HEK293T (cell line): Measurements from ENCODE around the gene CDH16.

ENCODE experiments used
- ARNT ChIP-seq: fragments of 450-650 bp; IDR thresholded peaks from 2 replicates; pipeline ENCODE4 v1.6.1; 2017; ENCODE audit warnings: mild to moderate bottlenecking
- BHLHE40 ChIP-seq: fragments of 450-650 bp; IDR thresholded peaks from 2 replicates; pipeline ENCODE4 v1.6.1; 2016; ENCODE audit warnings: mild to moderate bottlenecking, moderate library complexity, borderline replicate concordance
- CTBP1 ChIP-seq: fragments of 450-650 bp; IDR thresholded peaks from 2 replicates; pipeline ENCODE4 v1.6.1; 2016; ENCODE audit warnings: borderline replicate concordance
- ELF4 ChIP-seq: fragments of 450-650 bp; IDR thresholded peaks from 2 replicates; pipeline ENCODE4 v1.6.1; 2017; ENCODE audit warnings: antibody characterized with exemption
- FOXA1 ChIP-seq: fragments of 450-650 bp; IDR thresholded peaks from 2 replicates; pipeline ENCODE4 v1.6.1; 2016; ENCODE audit warnings: mild to moderate bottlenecking
- FOXK2 ChIP-seq: fragments of 450-650 bp; IDR thresholded peaks from 2 replicates; pipeline ENCODE4 v1.6.1; 2016; ENCODE audit warnings: mild to moderate bottlenecking
- FOXM1 ChIP-seq: fragments of 450-650 bp; IDR thresholded peaks from 2 replicates; pipeline ENCODE4 v1.6.1; 2017; ENCODE audit warnings: mild to moderate bottlenecking, borderline replicate concordance
- HDGF ChIP-seq: fragments of 450-650 bp; IDR thresholded peaks from 2 replicates; pipeline ENCODE4 v1.6.1; 2017; ENCODE audit warnings: antibody characterized with exemption, borderline replicate concordance
- L3MBTL2 ChIP-seq: fragments of 450-650 bp; conservative IDR thresholded peaks from 2 replicates; pipeline ENCODE4 v1.6.1; 2016; ENCODE audit warnings: mild to moderate bottlenecking
- LEF1 ChIP-seq: fragments of 450-650 bp; IDR thresholded peaks from 2 replicates; pipeline ENCODE4 v1.6.1; 2017; ENCODE audit warnings: mild to moderate bottlenecking, borderline replicate concordance
- SP1 ChIP-seq: fragments of 450-650 bp; IDR thresholded peaks from 2 replicates; pipeline ENCODE4 v1.6.1; 2017
- SUZ12 ChIP-seq: fragments of 450-650 bp; IDR thresholded peaks from 2 replicates; pipeline ENCODE4 v1.6.1; 2016; ENCODE audit warnings: mild to moderate bottlenecking
- TARDBP ChIP-seq: fragments of 450-650 bp; IDR thresholded peaks from 2 replicates; pipeline ENCODE4 v1.6.1; 2016
- ZNF384 ChIP-seq: fragments of 450-650 bp; IDR thresholded peaks from 2 replicates; pipeline ENCODE4 v1.6.1; 2016

DNA sequence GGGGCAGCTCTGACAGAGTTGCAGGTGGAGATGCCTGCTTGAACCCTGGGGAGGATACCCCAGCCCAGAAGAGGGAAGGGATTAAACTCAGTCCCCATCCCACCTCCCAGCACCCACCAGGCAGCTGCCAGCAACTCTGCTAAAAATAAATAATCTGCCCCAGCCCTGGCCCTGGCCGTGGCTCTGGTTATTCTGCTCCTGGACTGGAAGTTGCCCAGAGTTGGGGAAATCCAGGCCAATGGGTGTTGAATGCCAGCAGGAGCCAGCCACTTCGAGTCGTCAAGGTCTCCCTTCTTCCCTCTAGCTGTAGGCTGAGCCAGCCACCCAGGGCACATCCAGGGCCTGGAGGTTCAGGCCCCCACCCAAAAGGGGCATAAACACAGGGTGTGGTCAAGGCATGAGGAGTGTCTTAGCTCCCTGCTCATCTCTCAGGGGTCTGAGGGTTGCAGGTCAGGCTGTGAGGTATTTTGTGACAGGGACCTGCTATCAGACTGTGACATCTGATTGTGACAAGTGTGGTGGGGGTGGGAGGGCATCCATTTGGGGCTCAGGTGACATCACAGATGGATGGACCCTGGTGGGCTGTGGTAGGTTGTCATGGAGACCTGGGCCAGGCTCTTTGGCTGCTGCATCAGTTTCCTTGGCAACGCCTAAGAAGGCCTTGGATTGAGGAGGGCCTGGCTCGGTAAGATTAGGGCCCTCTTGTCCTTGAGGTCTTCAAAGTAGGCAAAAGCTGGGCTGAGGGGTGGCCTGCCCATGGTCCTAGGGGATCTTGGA, 7.7 kb upstream of the CDH16 start:
- TF ChIP-seq ZNF384, result no peak
- TF ChIP-seq BHLHE40, result no peak
- TF ChIP-seq ELF4, result no peak
- TF ChIP-seq SP1, result no peak
- TF ChIP-seq FOXA1, result no peak
- TF ChIP-seq FOXK2, result no peak
- TF ChIP-seq HDGF, result no peak
- TF ChIP-seq CTBP1, result no peak
- no peak for TF ChIP-seq FOXM1
- TF ChIP-seq L3MBTL2, result no peak
- TF ChIP-seq LEF1, result no peak
- no peak for TF ChIP-seq TARDBP
- no peak for TF ChIP-seq SUZ12
- no peak for TF ChIP-seq ARNT
